GM18909 (cell line): ENCODE results near the gene OPN1LW.
A peak's percentile ranks its signal among the peaks of the same experiment; 100 is the strongest.
"Not testable (repeated sequence)": the region's sequence is repeated elsewhere in the genome, so short reads cannot be mapped to it uniquely, and the experiment has no call there.

Experiments used
- ATAC-seq: cut with Tn5 transposase; IDR thresholded peaks from one replicate; pipeline ENCODE4 v1.9.1; 2021; ENCODE audit warnings: mild to moderate bottlenecking; ENCODE audit not compliant: unreplicated experiment, poor library complexity

The OPN1LW gene

DNA sequence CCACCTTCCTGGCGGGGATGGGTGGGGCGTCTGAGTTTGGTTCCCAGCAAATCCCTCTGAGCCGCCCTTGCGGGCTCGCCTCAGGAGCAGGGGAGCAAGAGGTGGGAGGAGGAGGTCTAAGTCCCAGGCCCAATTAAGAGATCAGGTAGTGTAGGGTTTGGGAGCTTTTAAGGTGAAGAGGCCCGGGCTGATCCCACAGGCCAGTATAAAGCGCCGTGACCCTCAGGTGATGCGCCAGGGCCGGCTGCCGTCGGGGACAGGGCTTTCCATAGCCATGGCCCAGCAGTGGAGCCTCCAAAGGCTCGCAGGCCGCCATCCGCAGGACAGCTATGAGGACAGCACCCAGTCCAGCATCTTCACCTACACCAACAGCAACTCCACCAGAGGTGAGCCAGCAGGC lies at the start of gene OPN1LW:
TSS of gene OPN1LW (plus strand) at position 234 of the 400 bp plus-strand sequence. CDS start at position 275, 41 bp downstream.
- not testable (repeated sequence) for ATAC-seq

DNA sequence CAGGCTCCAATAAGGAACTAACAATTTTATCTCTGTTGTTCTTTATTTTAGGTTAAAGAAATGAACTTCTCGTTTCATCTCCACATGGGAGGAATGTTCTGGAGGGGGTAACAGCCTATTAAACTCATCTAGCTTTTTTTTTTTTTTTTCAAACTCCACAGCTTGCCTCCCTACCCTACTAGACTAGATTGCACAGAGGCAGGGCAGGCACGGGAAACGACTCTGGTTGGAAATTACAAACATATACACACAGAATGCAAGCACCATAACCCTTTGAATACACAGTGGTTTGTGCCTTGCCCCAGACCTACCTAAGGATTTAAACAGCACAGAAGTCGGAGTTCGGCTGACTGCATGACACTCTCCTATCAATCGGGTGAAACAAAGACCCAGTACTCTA lies 49.2 kb upstream of the OPN1LW start:
- no peak for ATAC-seq

DNA sequence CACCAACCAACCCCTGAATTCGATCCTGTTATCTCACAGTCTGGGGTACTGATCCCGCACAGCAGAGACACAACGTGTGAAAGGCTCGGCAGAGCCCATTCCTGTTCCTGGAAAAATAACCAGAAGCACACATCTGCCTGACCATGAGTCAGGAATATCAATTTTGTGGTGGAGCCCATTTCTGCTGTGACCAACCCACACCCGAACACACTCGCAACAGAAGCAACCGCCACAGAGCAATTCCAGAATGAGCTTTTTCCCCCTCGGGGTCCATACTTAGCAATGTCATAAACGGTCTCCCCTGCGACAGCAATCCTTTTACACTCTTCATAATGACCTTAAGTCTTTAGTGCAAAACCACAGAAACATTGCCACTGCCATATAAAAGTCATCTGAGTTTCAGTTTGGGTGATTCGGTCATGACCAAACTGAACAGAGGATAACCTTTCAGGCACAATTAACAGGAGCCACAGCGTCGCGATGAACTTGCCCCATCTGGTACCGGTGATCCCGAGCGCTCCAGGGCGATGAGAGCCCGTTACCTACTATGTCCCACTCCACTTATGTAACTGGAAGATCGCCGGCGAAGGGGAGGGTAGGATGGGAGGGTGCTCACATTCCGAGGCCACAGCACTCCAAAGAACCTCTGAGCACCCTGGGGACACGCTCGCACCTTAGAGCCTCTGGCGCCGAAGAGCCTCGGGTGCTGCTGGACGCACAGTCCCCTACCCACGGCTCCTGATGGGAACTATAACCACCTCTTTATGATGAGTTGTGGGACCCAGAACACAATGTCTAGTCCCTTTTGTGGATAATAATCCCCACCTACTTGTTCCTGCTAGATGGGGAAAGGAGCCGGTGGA lies 47.7 kb upstream of the OPN1LW start:
- no peak for ATAC-seq

DNA sequence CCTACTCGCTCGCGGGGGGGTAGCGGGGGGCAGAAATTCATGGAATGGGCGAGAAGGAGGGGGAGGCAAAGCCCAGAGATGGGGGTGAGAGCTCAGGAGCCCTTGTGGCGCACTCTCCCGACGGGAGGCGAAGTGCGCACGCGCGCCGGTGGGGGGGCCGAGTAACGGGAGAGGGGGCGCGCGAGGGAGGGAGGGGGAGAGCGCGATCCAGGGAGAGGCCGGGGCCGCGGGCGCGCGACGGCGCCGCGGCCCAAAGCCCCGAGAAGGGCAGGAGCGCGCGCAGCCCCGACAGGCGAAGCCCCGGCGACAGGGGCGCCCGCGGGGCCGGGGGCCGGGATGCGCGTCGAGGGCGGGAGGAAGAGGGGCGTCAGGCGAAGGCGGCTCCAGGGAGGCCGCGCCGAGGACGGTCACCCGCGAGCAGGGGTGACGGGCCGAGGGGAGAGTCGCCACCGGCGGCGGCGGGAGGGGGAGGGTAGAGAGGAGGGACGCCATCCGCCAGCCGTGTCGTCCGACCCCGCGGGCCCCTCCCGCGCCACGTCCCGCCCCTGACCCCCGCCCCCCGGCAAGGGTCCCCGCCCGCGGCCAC lies 46.9 kb upstream of the OPN1LW start:
- ATAC-seq, result peak; percentile 39

DNA sequence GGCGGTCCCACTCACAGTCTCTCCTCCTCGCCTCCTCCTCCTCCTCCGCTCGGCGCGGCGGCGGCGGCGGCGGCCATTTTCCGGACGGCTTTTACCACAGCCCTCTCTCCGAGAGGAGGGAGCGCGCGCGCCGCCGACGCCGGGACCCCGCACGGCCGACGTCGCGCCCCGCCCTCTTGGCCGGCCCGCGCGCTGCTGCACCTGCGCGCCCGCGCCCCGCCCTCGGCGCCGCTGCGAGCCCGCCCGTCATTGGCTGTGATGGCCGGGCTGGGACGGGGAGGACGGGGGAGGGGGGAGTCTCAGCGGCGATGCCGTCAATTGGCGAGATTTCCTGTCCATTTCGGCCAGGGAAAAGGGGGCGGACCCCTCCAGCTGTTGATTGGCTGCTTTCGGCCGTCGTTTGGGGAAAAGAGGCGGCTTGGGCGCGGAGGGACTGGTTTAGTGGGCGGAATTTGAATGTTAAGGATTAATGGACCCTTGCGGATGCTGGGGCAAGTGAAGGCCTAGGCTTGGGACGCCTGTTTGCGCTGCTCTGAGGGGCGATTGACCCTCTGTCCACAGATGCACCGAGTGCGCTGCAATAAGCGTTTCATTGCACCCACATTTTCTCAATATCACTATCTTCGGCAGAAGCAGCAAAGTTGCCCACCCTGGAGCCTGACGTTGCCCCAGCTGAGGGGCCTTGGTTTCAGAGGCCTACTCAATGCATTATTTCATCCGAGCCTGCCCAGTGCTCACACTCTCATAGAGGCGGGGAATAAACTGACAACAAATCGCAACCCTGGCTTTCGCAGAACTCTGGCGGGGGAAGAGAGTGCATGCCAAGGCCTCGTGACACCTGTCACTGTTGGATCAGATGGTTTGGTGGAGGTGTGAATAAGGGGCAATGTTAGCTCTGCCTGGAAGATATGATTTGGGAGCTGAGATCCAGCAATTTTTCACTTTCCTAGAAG lies 46.2 kb upstream of the OPN1LW start, which contains the start of gene MECP2:
TSS of gene MECP2 (minus strand) at position 129 of the 953 bp plus-strand sequence.
- ATAC-seq, result peak; percentile 83

DNA sequence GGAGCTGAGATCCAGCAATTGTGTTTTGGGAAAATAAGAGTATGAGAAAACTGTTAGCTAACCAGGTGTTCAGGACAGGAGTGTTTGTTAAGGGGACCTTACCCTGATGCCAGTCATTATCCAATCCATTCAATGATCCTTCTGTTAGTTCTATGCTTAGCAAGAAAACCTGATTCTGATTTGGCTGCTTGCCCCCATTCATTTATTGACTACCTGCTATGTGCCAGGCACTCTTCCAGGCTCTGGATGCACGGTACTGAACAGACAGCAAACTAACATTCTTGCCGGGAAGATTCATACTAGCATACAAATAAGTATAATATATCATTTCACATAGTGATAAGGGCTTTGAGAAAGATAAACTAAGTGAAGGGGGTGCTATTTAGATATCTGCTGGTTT lies 45.5 kb upstream of the OPN1LW start:
- ATAC-seq, result no peak

DNA sequence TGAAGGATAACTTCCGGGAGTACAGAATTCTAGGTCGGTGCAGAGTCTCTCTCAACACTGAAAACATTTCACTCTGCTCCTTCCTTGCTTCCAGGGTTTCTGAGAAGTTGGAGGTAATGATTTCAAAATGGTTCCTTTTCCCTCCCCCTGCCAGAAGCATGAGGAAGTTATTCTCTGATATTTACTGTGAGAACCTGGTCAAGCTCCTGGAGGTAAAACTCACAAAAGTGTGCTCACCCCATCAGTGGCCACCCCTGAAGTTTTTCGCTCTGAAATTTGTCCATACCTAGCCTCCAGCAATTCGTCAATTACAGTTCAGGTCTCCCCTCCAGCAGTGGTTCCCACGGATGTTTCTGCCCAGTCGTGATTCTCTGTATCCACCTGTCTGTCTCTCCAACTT lies 30.3 kb upstream of the OPN1LW start:
- no peak for ATAC-seq

DNA sequence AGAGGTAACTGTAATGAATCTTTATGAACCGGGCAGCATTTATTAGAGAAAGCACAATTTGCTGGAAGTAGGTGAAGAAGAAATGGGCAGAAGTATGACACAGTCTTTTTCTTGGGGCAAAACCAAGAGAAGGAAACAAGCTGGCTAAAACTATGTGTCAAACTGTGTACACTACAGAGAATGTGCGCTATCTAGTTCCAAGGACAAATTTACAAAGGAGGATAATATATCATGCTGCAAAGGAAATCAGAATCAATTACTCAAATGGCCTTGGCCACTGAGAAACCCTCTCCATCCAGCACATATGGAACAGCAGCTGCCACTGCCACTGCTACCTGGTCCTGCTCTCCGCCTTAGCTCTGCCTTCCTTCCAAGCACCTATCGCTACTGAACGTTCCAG lies 29.4 kb upstream of the OPN1LW start:
- no peak for ATAC-seq

DNA sequence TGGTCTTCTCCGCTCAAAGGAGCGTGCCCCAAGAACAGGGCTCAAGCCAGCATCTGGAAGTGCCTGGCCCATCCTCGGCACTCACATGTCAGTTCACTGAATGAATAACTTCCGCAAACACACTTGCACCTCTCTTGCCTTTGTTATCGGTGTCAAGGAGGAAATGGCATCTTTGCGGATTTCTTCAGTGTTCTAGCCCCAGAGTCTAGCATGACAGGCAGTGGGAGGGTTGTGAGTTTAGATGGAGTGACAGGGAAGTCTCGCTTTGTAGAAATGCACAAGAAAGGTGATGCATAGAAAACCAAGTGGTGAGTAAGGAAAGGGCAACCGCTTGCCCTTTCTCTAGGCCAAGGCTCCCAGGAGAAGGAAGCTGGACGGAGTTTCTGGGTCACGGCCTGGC lies 29.0 kb upstream of the OPN1LW start:
- ATAC-seq, result no peak

DNA sequence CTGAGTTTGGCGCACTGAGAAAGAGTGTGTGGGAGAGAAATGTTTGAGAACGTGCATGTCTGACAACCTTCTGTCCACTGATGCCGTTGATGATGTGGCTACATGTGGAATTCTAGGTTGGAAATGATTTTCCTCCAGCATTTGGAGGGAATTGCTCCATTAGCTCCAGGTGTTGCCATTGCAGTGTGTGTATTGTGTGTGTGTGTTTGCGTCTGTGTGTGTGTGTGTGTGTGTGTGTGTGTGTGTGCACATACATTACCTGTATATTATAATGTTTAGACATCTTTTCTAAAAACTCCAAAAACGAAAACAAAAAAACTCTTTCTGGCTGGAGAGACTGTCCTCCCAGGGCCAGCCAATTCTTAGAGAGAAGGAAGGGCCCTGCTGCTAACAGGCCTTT lies 28.3 kb upstream of the OPN1LW start:
- no peak for ATAC-seq

DNA sequence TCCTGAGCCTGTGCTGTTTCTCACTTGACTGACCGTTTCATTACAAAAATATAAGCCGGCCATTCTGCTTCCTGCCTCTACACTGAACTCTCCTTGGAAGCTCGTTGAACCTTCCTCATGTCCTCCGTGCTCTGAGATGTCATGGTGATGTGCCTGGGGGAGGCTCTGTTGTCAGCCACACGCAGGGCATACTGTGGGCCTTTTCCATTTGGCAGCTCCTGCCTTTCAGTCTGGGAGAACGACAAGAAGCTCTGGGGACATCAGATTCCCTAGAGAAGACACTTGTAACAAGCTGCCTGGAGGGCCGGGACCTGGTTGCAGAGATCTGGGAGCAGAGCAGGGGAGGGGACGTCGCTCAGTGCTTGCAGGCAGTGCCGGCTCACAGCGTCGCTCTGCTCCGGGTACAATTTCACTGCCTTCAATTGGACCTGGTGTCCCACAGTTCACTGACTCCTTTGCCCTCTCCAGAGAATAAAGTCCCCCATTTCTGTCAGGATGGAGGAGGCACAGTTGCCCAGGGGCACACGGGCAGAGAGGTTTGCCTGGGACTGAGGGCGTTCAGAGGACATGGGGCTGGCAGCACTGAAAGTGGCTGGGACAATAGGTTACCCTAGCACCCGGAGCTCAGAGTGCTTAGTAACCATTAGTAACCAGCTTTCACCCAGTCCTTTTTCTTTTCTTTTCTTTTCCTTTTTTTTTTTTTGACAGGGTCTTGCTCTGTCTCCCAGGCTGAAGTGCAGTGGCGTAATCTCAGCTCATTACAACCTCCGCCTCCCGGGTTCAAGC lies 27.4 kb upstream of the OPN1LW start:
- no peak for ATAC-seq

DNA sequence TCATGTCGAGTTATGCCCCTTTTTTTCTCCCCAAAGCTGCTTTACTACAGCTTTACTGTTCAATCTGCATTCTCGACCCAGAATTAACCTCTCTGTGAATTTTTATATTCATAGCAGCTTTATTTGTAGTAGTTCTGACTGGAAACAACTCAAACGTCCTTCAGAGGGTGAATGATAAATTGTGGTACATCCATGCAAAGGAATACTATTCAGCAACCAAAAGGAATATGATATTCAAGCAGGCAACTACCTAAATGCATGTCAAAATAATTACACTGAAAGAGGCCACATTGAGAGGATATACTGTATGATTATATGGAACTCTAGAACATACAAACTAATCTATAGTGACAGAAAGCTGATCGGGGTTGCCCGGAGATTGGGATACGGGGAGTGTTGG lies 26.5 kb upstream of the OPN1LW start:
- ATAC-seq, result no peak

DNA sequence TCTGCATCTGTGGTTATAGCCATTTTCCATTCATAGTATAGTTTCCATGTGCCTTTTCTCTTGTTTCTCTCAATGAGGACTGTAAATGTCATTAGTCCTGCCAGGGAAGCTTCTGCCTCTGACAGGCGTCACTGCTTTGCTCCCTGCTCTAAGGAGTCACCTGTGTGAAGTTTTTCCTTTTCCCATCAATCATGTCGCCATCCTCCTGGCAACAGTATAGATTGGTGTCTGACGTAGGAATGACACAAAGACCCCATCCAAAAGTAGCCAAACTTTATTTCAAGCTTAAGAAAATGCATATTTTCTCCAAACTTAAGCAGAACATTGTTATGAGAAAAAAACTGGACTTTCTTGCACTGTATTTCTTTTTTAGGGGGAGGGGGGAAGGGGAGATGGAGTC lies 23.5 kb upstream of the OPN1LW start:
- ATAC-seq, result no peak

DNA sequence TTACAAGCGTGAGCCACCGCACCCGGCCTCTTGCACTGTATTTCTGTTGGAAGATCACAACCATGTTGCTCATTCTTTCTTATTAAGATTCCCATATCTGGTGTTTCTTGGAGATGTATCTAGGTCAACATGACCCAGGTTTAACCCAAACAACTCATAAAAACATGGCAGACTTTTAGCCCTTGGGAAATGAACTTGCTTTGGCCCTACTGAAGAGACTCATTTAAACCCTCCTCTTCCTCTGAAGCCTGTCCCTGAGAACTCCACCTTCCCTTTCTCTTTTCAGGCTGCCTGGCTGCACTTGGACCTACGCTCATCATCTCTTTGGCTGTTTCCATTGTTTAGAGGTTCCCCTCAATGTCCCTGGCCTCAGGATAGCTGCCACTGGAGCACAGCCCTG lies 22.8 kb upstream of the OPN1LW start:
- no peak for ATAC-seq

DNA sequence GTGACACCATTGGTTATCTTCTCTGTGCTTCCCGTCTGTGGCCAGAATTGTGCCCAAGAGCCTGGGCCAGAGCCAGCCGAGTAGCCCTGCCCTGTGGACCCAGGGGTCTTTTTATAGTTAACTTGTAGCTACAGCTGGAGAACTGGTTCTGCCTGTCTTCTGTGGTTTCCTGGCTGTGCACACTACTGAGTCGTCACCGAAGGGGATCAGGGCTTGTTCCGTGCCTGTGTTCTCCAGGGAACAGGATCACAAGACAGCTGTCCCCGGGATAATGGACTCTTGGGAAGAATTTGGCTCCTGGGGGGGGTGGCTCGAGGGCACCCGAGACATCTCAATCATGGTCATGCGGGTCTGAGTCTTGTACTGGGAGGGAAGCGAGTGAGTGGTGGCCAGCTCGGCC lies 22.1 kb upstream of the OPN1LW start:
- ATAC-seq, result no peak

DNA sequence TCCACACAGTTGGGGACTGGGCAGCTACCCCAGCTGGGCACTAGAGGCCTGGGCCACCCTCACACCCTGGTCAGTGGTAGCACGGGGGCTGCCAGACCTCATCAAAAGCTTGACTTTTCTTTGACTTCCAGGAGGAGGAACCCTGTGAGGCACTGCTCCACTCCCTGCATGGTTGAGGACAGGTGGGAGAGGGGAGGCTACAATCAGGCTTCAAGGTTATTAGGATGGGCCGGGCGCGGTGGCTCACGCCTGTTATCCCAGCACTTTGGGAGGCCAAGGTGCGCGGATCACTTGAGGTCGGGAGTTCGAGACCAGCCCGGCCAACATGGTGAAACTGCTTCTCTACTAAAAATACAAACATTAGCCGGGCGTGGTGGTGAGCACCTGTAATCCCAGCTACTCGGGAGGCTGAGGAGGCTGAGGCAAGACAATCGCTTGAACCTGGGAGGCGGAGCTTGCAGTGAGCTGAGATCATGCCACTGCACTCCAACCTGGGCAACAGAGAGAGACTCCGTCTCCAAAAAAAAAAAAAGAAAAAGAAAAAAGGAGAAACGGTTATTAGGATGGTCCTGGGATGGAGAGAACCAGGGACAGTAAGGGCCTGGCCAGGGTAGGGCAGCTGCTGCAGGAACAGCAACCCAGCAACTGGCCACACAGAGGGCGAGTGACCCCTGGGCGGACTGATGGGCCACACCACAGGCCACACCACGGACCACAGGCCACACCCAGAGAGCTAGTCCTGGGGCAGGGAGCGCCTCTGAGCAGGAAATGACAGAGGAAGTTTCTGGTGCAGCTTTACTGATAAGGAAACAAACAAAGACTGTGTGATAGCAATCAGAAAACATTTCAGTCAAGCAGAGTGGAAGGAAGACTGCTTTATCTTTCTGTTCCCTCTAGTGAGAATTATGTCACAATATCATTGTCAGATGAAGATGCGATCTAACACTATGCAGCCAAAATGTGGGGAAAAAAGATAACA lies 20.5 kb upstream of the OPN1LW start:
- no peak for ATAC-seq

DNA sequence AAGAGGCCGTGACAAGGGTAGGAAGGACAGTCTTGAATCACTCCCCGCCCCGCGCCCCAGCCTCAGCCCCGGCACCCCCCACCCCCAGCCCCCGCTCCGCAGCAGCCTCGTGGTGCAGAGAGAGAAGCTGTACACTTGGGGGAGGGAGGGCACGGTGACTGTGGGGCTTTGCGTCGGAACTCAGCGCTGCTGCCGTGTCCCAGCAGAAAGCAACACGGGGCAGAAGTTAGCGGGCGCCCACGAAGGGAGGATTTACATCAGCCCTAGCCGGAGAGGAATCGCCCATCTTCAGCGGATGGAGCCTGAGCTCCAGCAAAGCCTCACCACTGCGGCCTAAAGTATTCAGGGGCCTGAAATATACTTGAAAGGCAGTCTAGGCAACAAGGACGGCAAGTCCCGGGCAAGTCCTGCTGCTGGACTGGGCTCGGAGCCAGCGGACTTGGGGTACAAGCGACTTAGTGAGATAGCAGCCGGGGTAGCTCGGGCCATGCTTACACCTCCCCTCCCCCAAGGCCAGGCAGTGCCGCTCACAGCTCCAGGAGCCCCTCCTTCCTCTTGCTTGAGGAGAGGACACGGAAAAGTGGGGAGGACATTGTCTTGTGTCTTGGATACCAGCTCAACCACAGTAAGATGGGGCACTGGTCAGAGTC lies 18.5 kb upstream of the OPN1LW start:
- ATAC-seq, result no peak

DNA sequence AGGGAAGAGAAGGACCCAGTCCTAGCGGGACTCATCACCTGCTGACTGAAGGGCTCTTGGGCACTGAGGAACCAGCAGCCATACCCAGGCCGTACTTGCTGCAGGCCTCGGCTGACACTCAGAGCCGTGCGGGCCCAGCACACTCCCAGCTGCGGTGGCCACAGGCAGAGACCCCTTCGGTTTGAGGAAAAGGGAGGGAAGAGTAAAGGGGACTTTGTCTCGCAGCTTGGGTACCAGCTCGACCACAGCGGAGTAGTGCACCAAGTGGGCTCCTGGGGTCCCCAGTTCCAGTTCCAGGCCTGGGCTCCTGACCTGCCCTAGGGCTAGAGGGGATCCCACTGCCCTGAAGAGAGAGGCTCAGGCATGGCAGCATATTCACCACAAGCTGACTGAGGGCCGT lies 17.9 kb upstream of the OPN1LW start:
- no peak for ATAC-seq
